ENCODE measurements around the gene DISP1.
"Not testable (repeated sequence)": the region's sequence is repeated elsewhere in the genome, so short reads cannot be mapped to it uniquely, and the experiment has no call there.

Gene DISP1

GRCh38 chr1:222821239-222821638, 6.4 kb downstream of the DISP1 start:
- Mint-ChIP-seq H3K4me1 (peaks cover 39% of the 10 kb centered on the region), H3K36me3 (no peaks in the 10 kb centered on the region), H3K27me3 (no peaks in the 10 kb centered on the region), H3K27ac (no peak overlapping the region), H3K9me3 (no peaks in the 10 kb centered on the region), H3K4me3 (no peak overlapping the region)
- ATAC-seq = no peak

GRCh38 chr1:222823695-222824094, 8.9 kb downstream of the DISP1 start:
- H3K36me3 Mint-ChIP-seq = no peaks in the 10 kb centered on the region
- H3K27ac Mint-ChIP-seq = no peak overlapping the region
- H3K27me3 Mint-ChIP-seq = no peaks in the 10 kb centered on the region
- no peaks in the 10 kb centered on the region for H3K9me3 Mint-ChIP-seq
- H3K4me1 Mint-ChIP-seq = peaks cover 28% of the 10 kb centered on the region
- no peak overlapping the region for H3K4me3 Mint-ChIP-seq
- ATAC-seq = no peak

GRCh38 chr1:222824641-222825040, 9.8 kb downstream of the DISP1 start:
- Mint-ChIP-seq H3K36me3 (no peaks in the 10 kb centered on the region), H3K27me3 (no peaks in the 10 kb centered on the region), H3K4me3 (no peak overlapping the region), H3K27ac (no peak overlapping the region), H3K4me1 (peaks cover 28% of the 10 kb centered on the region), H3K9me3 (no peaks in the 10 kb centered on the region)
- no peak for ATAC-seq

GRCh38 chr1:222828939-222829338, 14.1 kb downstream of the DISP1 start:
- Mint-ChIP-seq H3K4me3 (no peak overlapping the region), H3K27me3 (no peaks in the 10 kb centered on the region), H3K4me1 (peaks cover 10% of the 10 kb centered on the region), H3K36me3 (peaks cover 5% of the 10 kb centered on the region), H3K27ac (no peak overlapping the region), H3K9me3 (no peaks in the 10 kb centered on the region)
- no peak for ATAC-seq

GRCh38 chr1:222829868-222830267, 15.0 kb downstream of the DISP1 start:
- Mint-ChIP-seq H3K4me3 (no peak overlapping the region), H3K36me3 (peaks cover 5% of the 10 kb centered on the region), H3K27me3 (no peaks in the 10 kb centered on the region), H3K4me1 (peaks cover 10% of the 10 kb centered on the region), H3K9me3 (no peaks in the 10 kb centered on the region), H3K27ac (no peak overlapping the region)
- ATAC-seq = no peak

GRCh38 chr1:222833356-222833876, 18.6 kb downstream of the DISP1 start:
- peaks cover 13% of the 10 kb centered on the region for H3K36me3 Mint-ChIP-seq
- H3K27me3 Mint-ChIP-seq = no peaks in the 10 kb centered on the region
- H3K4me1 Mint-ChIP-seq = peaks cover 7% of the 10 kb centered on the region
- no peak for ATAC-seq
- no peaks in the 10 kb centered on the region for H3K9me3 Mint-ChIP-seq
- no peak overlapping the region for H3K4me3 Mint-ChIP-seq
- H3K27ac Mint-ChIP-seq = no peak overlapping the region

- Mint-ChIP-seq H3K36me3 (peaks cover 7% of the 10 kb centered on the region), H3K4me3 (no peak overlapping the region), H3K4me1 (no peaks in the 10 kb centered on the region), H3K27me3 (no peaks in the 10 kb centered on the region), H3K27ac (no peak overlapping the region), H3K9me3 (no peaks in the 10 kb centered on the region)
- ATAC-seq = no peak
Measured at GRCh38 chr1:222843469-222844410, 28.9 kb downstream of the DISP1 start.

- Mint-ChIP-seq H3K4me3 (no peak overlapping the region), H3K9me3 (no peaks in the 10 kb centered on the region), H3K4me1 (no peaks in the 10 kb centered on the region), H3K36me3 (peaks cover 2% of the 10 kb centered on the region), H3K27ac (no peak overlapping the region), H3K27me3 (no peaks in the 10 kb centered on the region)
- no peak for ATAC-seq
Measured at GRCh38 chr1:222844411-222844779, 29.6 kb downstream of the DISP1 start.

GRCh38 chr1:222845763-222846162, 30.9 kb downstream of the DISP1 start:
- Mint-ChIP-seq H3K9me3 (no peaks in the 10 kb centered on the region), H3K4me1 (peaks cover 10% of the 10 kb centered on the region), H3K36me3 (peaks cover 9% of the 10 kb centered on the region), H3K27ac (no peak overlapping the region), H3K27me3 (no peaks in the 10 kb centered on the region), H3K4me3 (no peak overlapping the region)
- no peak for ATAC-seq

GRCh38 chr1:222850550-222850949, 35.7 kb downstream of the DISP1 start:
- not testable (repeated sequence) for H3K4me1 Mint-ChIP-seq, ATAC-seq, H3K27me3 Mint-ChIP-seq, H3K27ac Mint-ChIP-seq, H3K9me3 Mint-ChIP-seq, H3K4me3 Mint-ChIP-seq
- peaks cover 31% of the 10 kb centered on the region for H3K36me3 Mint-ChIP-seq

- no peak for ATAC-seq
- Mint-ChIP-seq H3K4me3 (no peak overlapping the region), H3K36me3 (peaks cover 44% of the 10 kb centered on the region), H3K27ac (no peak overlapping the region), H3K9me3 (peaks cover 2% of the 10 kb centered on the region), H3K27me3 (no peaks in the 10 kb centered on the region), H3K4me1 (peaks cover 10% of the 10 kb centered on the region)
Measured at GRCh38 chr1:222852326-222852725, 37.5 kb downstream of the DISP1 start.

- Mint-ChIP-seq H3K4me3 (no peak overlapping the region), H3K4me1 (peaks cover 11% of the 10 kb centered on the region), H3K36me3 (peaks cover 23% of the 10 kb centered on the region), H3K27me3 (no peaks in the 10 kb centered on the region), H3K27ac (no peak overlapping the region), H3K9me3 (peaks cover 14% of the 10 kb centered on the region)
- no peak for ATAC-seq
Measured at GRCh38 chr1:222861062-222861461, 46.2 kb downstream of the DISP1 start.
